Vagina (tissue), 2 donors: ENCODE data around the gene LDLRAD4.

Experiments used
- CTCF ChIP-seq, 3 experiments: fragments of 450-650 bp in 2 of 3; fragments of 200-600 bp in 1 of 3; sonication (generic) in 1 of 3; IDR thresholded peaks; one replicate each; pipeline ENCODE4 v1.5.1; 2017 to 2019; ENCODE audit warnings: antibody characterized with exemption in 3 of 3, mild to moderate bottlenecking in 2 of 3, moderate library complexity in 2 of 3
- POLR2A ChIP-seq, 2 donors: fragments of 450-650 bp; IDR thresholded peaks; one replicate each; pipeline ENCODE4 v1.6.1; 2017; ENCODE audit warnings: antibody characterized with exemption in 2 of 2, mild to moderate bottlenecking in 2 of 2, moderate library complexity in 2 of 2
- POLR2AphosphoS5 ChIP-seq, 2 donors: sonication (generic); formaldehyde crosslinking; IDR thresholded peaks; one replicate each; pipeline ENCODE4 v1.9.0; 2017; ENCODE audit warnings: antibody characterized with exemption in 2 of 2, mild to moderate bottlenecking in 2 of 2, low read depth in 1 of 2; ENCODE audit not compliant: insufficient read depth in 1 of 2

- no peak for TF ChIP-seq CTCF (IDR thresholded peaks at IDR 0.05)
- TF ChIP-seq POLR2A (IDR thresholded peaks at IDR 0.05) = no peak
- no peak for TF ChIP-seq POLR2AphosphoS5 (IDR thresholded peaks at IDR 0.05; ENCODE audit: insufficient read depth in 1 of 2, low read depth in 1 of 2)
These were observed 17.3 kb upstream of the LDLRAD4 start for GRCh38 chr18:13201292-13201691.
